Smooth muscle cell (in vitro differentiated cells): ENCODE measurements around the gene TECPR2. TPM values are rescaled to one million over a fixed set of nuclear protein-coding genes. Genes with fewer than 3 reads are reported as not detected.

Experiments
- DNase-seq: peaks from one replicate; lab custom pipeline; 2025; ENCODE audit not compliant: unreplicated experiment; lab: John Stamatoyannopoulos, UW
- H2AFZ ChIP-seq: fragments of 200-600 bp; sonication (generic); 2 replicates; pipeline ENCODE4 v1.6.0; 2016; ENCODE audit warnings: antibody characterized with exemption, low read depth, mild to moderate bottlenecking
- H3F3A ChIP-seq: fragments of 200-600 bp; sonication (generic); 2 replicates; pipeline ENCODE4 v1.6.0; 2017; ENCODE audit warnings: antibody characterized with exemption, low read depth
- H3K27ac ChIP-seq: fragments of 200-600 bp; sonication (generic); 2 replicates; pipeline ENCODE4 v1.5.1; 2016; ENCODE audit warnings: low read depth, mild to moderate bottlenecking
- H3K27me3 ChIP-seq: fragments of 200-600 bp; sonication (generic); 2 replicates; pipeline ENCODE4 v1.6.1; 2016; ENCODE audit warnings: low read depth, mild to moderate bottlenecking
- H3K36me3 ChIP-seq: fragments of 200-600 bp; sonication (generic); 2 replicates; pipeline ENCODE4 v1.5.1; 2016; ENCODE audit warnings: low read depth
- H3K4me1 ChIP-seq: fragments of 200-600 bp; sonication (generic); 2 replicates; pipeline ENCODE4 v1.5.1; 2016; ENCODE audit warnings: low read depth
- H3K4me2 ChIP-seq: fragments of 200-600 bp; sonication (generic); 2 replicates; pipeline ENCODE4 v1.6.0; 2016; ENCODE audit warnings: mild to moderate bottlenecking
- H3K4me3 ChIP-seq: fragments of 200-600 bp; sonication (generic); 2 replicates; pipeline ENCODE4 v1.5.1; 2016; ENCODE audit warnings: mild to moderate bottlenecking
- H3K79me2 ChIP-seq: fragments of 200-600 bp; sonication (generic); 2 replicates; pipeline ENCODE4 v1.6.0; 2016; ENCODE audit warnings: low read depth, mild to moderate bottlenecking
- H3K9ac ChIP-seq: fragments of 200-600 bp; sonication (generic); 2 replicates; pipeline ENCODE4 v1.6.0; 2016; ENCODE audit warnings: low read depth
- H3K9me3 ChIP-seq: fragments of 200-600 bp; sonication (generic); replicated peaks from 2 replicates; pipeline ENCODE4 v1.5.1; 2016; ENCODE audit warnings: low read depth
- H4K20me1 ChIP-seq: fragments of 200-600 bp; sonication (generic); 2 replicates; pipeline ENCODE4 v1.6.0; 2016; ENCODE audit warnings: low read depth
- CTCF ChIP-seq: fragments of 200-600 bp; sonication (generic); IDR thresholded peaks from 2 replicates; pipeline ENCODE4 v1.5.1; 2017; ENCODE audit warnings: borderline replicate concordance, mild to moderate bottlenecking, antibody characterized with exemption; ENCODE audit not compliant: insufficient read depth, poor library complexity, severe bottlenecking
- WGBS: methylation state at CpG from one replicate; pipeline ENCODE4 v1.1.7; 2016; ENCODE audit warnings: low lambda C conversion rate; 5-methylcytosine and 5-hydroxymethylcytosine counted together
- polyA plus RNA-seq: library from polyadenylated mRNA; unstranded; fragments of >200 nt; fragmentation: Nextera tagmentation; extraction: Ambion mirVana; gene quantifications from 2 replicates; pipeline ENCODE4 v1.2.1, GENCODE V29; 2016
- total RNA-seq: library from RNA; depleted of rRNA; stranded (reverse); fragments of >200 nt; gene quantifications from 2 replicates; pipeline ENCODE4 v1.2.3, GENCODE V29; 2014

Gene TECPR2
- total and polyA plus RNA-seq, 2 experiments from 2014 or later = 11.0 to 12.2 TPM

- no peaks in the 10 kb centered on the region for H3K27me3 ChIP-seq
- H3K4me1 ChIP-seq = peaks cover 5% of the 10 kb centered on the region
- H3K4me2 ChIP-seq = no peak overlapping the region
- no peaks in the 10 kb centered on the region for H3F3A ChIP-seq
- DNase-seq = no peak
- 62% methylated on average over 9 of the region's 9 CpGs for WGBS
- H3K4me3 ChIP-seq = no peak overlapping the region
- H2AFZ ChIP-seq = no peak overlapping the region
- H3K36me3 ChIP-seq = peaks cover 3% of the 10 kb centered on the region
- no peak for TF ChIP-seq CTCF
- peaks cover 5% of the 10 kb centered on the region for H3K9me3 ChIP-seq
- peaks cover 2% of the 10 kb centered on the region for H4K20me1 ChIP-seq
- H3K9ac ChIP-seq = no peak overlapping the region
- H3K79me2 ChIP-seq = no peaks in the 10 kb centered on the region
- no peak overlapping the region for H3K27ac ChIP-seq
These were observed 32.1 kb downstream of the TECPR2 start for GRCh38 chr14:102394717-102395375.

GRCh38 chr14:102396521-102396920 is 33.8 kb downstream of the TECPR2 start:
- H2AFZ ChIP-seq = no peak overlapping the region
- H3K9ac ChIP-seq = no peak overlapping the region
- no peaks in the 10 kb centered on the region for H3K79me2 ChIP-seq
- H3K4me1 ChIP-seq = no peaks in the 10 kb centered on the region
- no peak for DNase-seq
- H3K36me3 ChIP-seq = peaks cover 3% of the 10 kb centered on the region
- no peaks in the 10 kb centered on the region for H3F3A ChIP-seq
- peaks cover 8% of the 10 kb centered on the region for H3K9me3 ChIP-seq
- TF ChIP-seq CTCF = no peak
- no peak overlapping the region for H3K4me2 ChIP-seq
- no peaks in the 10 kb centered on the region for H4K20me1 ChIP-seq
- H3K4me3 ChIP-seq = no peak overlapping the region
- WGBS = 86% methylated on average over 7 of the region's 7 CpGs
- H3K27me3 ChIP-seq = no peaks in the 10 kb centered on the region
- no peak overlapping the region for H3K27ac ChIP-seq

GRCh38 chr14:102403028-102403427 is 40.3 kb downstream of the TECPR2 start:
- DNase-seq = no peak
- Histone ChIP-seq H3K4me1 (no peaks in the 10 kb centered on the region), H2AFZ (no peak overlapping the region), H3K9ac (no peak overlapping the region), H3K4me2 (no peak overlapping the region), H3K27ac (no peak overlapping the region), H4K20me1 (no peaks in the 10 kb centered on the region), H3K79me2 (no peaks in the 10 kb centered on the region), H3K36me3 (peaks cover 28% of the 10 kb centered on the region), H3K9me3 (peaks cover 25% of the 10 kb centered on the region), H3F3A (no peaks in the 10 kb centered on the region), H3K4me3 (no peak overlapping the region), H3K27me3 (no peaks in the 10 kb centered on the region)
- no peak for TF ChIP-seq CTCF

- 92% methylated on average over 7 of the region's 7 CpGs for WGBS
- H3K9me3 ChIP-seq = peaks cover 13% of the 10 kb centered on the region
- no peaks in the 10 kb centered on the region for H4K20me1 ChIP-seq
- H3K79me2 ChIP-seq = no peaks in the 10 kb centered on the region
- no peaks in the 10 kb centered on the region for H3K4me1 ChIP-seq
- no peak overlapping the region for H3K27ac ChIP-seq
- no peak overlapping the region for H3K9ac ChIP-seq
- H3K4me2 ChIP-seq = no peak overlapping the region
- no peak overlapping the region for H2AFZ ChIP-seq
- no peak overlapping the region for H3K4me3 ChIP-seq
- H3K36me3 ChIP-seq = peaks cover 26% of the 10 kb centered on the region
- DNase-seq = no peak
- no peak for TF ChIP-seq CTCF
- H3F3A ChIP-seq = no peaks in the 10 kb centered on the region
- H3K27me3 ChIP-seq = no peaks in the 10 kb centered on the region
These were observed 44.5 kb downstream of the TECPR2 start for GRCh38 chr14:102407258-102407657.
